ENCODE results near the gene TSN.
A peak's percentile ranks its signal among the peaks of the same experiment; 100 is the strongest.

TSN gene

GRCh38 chr2:121796239-121796638 is 40.8 kb downstream of the TSN start:
- no peak overlapping the region for H3K4me3 ChIP-seq (ENCODE audit: control insufficient read depth, low read depth, low read length)
- no peak for TF ChIP-seq CTCF (conservative IDR thresholded peaks at IDR 0.05; ENCODE audit: control insufficient read depth, insufficient read depth, low read depth, low read length)
- DNase-seq (ENCODE audit: low read depth) = no peak

GRCh38 chr2:121798617-121799016 is 43.2 kb downstream of the TSN start:
- TF ChIP-seq CTCF (conservative IDR thresholded peaks at IDR 0.05; ENCODE audit: control insufficient read depth, insufficient read depth, low read depth, low read length) = no peak
- DNase-seq (ENCODE audit: low read depth) = no peak
- H3K4me3 ChIP-seq (ENCODE audit: control insufficient read depth, low read depth, low read length) = no peak overlapping the region

- H3K4me3 ChIP-seq (ENCODE audit: control insufficient read depth, low read depth, low read length) = no peak overlapping the region
- no peak for TF ChIP-seq CTCF (conservative IDR thresholded peaks at IDR 0.05; ENCODE audit: control insufficient read depth, insufficient read depth, low read depth, low read length)
- no peak for DNase-seq (ENCODE audit: low read depth)
Observed at GRCh38 chr2:121801916-121802315, 46.5 kb downstream of the TSN start.

- no peak for TF ChIP-seq CTCF (conservative IDR thresholded peaks at IDR 0.05; ENCODE audit: control insufficient read depth, insufficient read depth, low read depth, low read length)
- DNase-seq (ENCODE audit: low read depth) = no peak
- H3K4me3 ChIP-seq (ENCODE audit: control insufficient read depth, low read depth, low read length) = no peak overlapping the region
Observed at GRCh38 chr2:121803503-121803902, 48.1 kb downstream of the TSN start.

- no peak for TF ChIP-seq CTCF (conservative IDR thresholded peaks at IDR 0.05; ENCODE audit: control insufficient read depth, insufficient read depth, low read depth, low read length)
- peak; percentile 9 for DNase-seq (ENCODE audit: low read depth)
- no peak overlapping the region for H3K4me3 ChIP-seq (ENCODE audit: control insufficient read depth, low read depth, low read length)
Observed at GRCh38 chr2:121804340-121804739, 48.9 kb downstream of the TSN start.

- no peak overlapping the region for H3K4me3 ChIP-seq (ENCODE audit: control insufficient read depth, low read depth, low read length)
- no peak for DNase-seq (ENCODE audit: low read depth)
- no peak for TF ChIP-seq CTCF (conservative IDR thresholded peaks at IDR 0.05; ENCODE audit: control insufficient read depth, insufficient read depth, low read depth, low read length)
Observed at GRCh38 chr2:121804997-121805765, 49.7 kb downstream of the TSN start.

All from fibroblast of mammary gland (primary cell).